ENCODE data around the gene GINS2. TPM values are rescaled to one million over a fixed set of nuclear protein-coding genes. Genes with fewer than 3 reads are reported as not detected.
A peak's percentile ranks its signal among the peaks of the same experiment; 100 is the strongest.

Gene GINS2
- total RNA-seq, 1 donor from 2014 or later = 1.1 TPM

DNA sequence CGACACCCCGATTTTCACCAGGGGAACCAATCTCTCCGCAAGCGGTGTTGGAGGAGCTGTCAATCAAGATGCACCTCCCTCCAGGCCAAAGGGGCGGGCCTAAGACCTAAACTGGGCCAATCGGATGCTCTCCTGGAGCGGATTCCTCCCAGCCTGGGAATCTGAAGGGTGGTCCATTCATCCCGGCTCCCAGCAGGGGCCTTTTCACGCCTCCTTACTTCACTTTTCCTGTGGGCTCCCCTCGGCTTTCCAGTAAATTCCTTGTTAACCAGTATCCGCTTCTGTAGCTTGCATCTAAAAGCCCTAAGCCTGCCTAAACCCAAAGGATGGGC, 45.1 kb upstream of the GINS2 start:
- TF ChIP-seq, protein P1, sequence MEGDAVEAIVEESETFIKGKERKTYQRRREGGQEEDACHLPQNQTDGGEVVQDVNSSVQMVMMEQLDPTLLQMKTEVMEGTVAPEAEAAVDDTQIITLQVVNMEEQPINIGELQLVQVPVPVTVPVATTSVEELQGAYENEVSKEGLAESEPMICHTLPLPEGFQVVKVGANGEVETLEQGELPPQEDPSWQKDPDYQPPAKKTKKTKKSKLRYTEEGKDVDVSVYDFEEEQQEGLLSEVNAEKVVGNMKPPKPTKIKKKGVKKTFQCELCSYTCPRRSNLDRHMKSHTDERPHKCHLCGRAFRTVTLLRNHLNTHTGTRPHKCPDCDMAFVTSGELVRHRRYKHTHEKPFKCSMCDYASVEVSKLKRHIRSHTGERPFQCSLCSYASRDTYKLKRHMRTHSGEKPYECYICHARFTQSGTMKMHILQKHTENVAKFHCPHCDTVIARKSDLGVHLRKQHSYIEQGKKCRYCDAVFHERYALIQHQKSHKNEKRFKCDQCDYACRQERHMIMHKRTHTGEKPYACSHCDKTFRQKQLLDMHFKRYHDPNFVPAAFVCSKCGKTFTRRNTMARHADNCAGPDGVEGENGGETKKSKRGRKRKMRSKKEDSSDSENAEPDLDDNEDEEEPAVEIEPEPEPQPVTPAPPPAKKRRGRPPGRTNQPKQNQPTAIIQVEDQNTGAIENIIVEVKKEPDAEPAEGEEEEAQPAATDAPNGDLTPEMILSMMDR (IDR thresholded peaks at IDR 0.05) = no peak
- no peaks in the 10 kb centered on the region for H3K36me3 ChIP-seq
- H3K27me3 ChIP-seq (ENCODE audit: low read depth) = no peaks in the 10 kb centered on the region
- no peak overlapping the region for H3K4me3 ChIP-seq
- peak; percentile 26 to 63 for ATAC-seq
- DNase-seq = no peak
- intact Hi-C loops (cut with DNase I) = no loop called here
- no peaks in the 10 kb centered on the region for H3K9me3 ChIP-seq
- H3K4me1 ChIP-seq = no peaks in the 10 kb centered on the region
- H3K27ac ChIP-seq = no peak overlapping the region

DNA sequence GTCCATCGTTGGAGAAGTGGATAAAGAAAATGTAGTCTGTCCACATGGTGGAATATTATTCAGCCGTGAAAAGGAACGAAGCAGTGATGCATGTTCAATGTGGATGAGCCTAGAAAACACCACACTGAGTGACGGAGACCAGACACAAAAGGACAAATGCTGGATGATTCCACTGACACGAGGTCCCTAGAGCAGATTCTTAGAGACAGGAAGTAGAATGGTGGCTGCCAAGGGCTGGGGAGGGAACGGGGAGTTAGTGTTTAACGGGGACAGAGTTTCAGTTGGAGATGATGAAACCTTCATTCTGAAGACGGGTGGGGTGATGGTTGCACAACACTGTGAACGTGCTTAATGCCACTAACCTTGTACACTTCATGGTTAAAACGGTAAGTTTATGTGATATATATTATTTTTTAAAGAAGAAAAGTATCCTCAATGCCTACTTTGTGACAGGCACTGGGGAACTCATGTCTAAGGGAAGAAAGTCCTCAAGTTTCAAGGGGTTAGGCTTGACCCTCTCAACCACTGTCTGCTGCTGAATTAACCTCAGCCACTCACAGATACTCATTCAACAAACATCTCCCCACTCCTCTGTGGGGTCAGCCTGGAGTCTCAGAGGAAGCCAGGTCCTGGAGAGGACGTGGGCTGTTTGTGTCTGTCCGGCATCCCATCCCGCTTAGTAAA, 44.5 kb upstream of the GINS2 start:
- intact Hi-C loops (cut with DNase I) = no loop called here
- Histone ChIP-seq H3K27me3 (ENCODE audit: low read depth) (no peaks in the 10 kb centered on the region), H3K4me1 (no peaks in the 10 kb centered on the region), H3K27ac (no peak overlapping the region), H3K36me3 (no peaks in the 10 kb centered on the region), H3K9me3 (no peaks in the 10 kb centered on the region), H3K4me3 (no peak overlapping the region)
- DNase-seq (no peak), ATAC-seq (peak; percentile 54 to 59)
- TF ChIP-seq, protein P1 (IDR thresholded peaks at IDR 0.05) = no peak

DNA sequence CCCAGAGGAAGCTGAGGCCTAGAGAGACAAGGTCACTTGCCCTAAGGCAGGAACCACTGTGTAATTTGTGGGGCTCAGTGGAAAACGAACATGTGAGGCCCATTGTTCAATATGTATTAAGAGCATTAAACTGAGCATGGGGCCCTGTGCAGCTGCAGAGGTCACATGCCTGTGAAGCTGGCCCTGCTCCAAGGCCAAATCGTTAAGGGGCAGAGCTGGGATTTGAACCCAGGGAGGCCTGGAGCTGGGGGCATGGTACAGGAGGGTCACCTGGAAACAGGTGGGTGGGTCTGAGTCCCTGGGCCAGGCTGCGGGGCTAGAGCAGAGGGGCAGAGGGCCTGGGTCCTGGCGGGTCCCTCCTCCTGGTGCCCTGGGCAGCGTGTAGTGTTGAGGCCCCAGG, 42.4 kb upstream of the GINS2 start:
- TF ChIP-seq, protein P1 (IDR thresholded peaks at IDR 0.05) = no peak
- intact Hi-C loops (cut with DNase I) = no loop called here
- Histone ChIP-seq H3K27ac (no peak overlapping the region), H3K4me3 (no peak overlapping the region), H3K36me3 (no peaks in the 10 kb centered on the region), H3K9me3 (no peaks in the 10 kb centered on the region), H3K27me3 (ENCODE audit: low read depth) (no peaks in the 10 kb centered on the region), H3K4me1 (no peaks in the 10 kb centered on the region)
- DNase-seq (no peak), ATAC-seq (no peak)

DNA sequence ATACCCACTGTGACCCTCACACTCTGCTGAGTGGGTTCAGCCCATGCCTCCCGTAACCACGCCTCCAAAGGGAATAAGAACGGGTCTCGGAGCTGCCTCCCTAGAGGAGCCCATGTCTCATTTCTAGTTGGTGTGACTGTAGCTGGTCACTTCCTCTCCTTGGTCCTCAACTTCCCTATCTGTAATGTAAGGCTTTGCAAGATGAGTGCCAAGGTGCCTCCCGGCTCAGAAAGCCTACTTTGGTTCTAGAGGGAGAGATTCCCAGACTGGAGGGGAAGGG, 41.4 kb upstream of the GINS2 start:
- peak; percentile 29 to 31 for ATAC-seq
- Histone ChIP-seq H3K4me1 (no peaks in the 10 kb centered on the region), H3K4me3 (no peak overlapping the region), H3K9me3 (no peaks in the 10 kb centered on the region), H3K27ac (no peak overlapping the region), H3K27me3 (ENCODE audit: low read depth) (no peaks in the 10 kb centered on the region), H3K36me3 (no peaks in the 10 kb centered on the region)
- TF ChIP-seq, protein P1 (IDR thresholded peaks at IDR 0.05) = no peak
- intact Hi-C loops (cut with DNase I) = no loop called here
- no peak for DNase-seq

DNA sequence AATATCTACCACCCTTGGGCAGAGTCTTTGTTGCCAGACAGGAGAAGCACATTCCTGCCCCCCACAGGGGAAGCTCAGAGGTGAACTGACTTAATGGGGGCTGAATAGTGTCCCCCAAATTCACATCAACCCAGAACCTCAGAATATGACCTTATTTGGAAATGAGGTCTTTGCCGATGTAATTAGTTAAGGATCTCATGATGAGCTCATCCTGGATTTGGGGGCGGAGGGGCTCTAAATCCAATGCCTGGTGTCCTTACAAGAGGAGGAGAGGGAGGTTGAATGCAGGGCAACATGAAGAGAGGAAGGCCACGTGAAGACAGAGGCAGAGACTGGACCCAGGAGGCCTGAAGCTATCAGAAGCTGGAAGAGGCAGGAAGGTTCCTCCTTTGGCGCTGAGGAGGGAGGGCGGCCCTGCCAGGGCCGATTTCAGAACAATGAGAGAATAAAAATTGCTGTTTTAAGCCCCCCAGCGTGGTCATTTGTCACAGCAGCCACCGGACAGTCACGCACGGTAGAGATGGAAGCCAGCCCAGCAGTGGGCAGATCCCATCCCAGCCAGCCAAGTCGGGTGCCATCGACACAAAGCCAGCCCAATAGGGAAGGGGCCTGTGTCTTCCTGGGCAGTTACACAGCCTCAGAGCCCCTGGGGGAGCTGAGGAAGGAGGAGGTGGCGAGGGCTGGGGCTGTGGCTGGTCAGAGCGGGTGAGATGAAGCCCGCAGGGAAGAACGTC, 40.9 kb upstream of the GINS2 start:
- no peaks in the 10 kb centered on the region for H3K27me3 ChIP-seq (ENCODE audit: low read depth)
- no peaks in the 10 kb centered on the region for H3K9me3 ChIP-seq
- H3K4me3 ChIP-seq = no peak overlapping the region
- TF ChIP-seq, protein P1 (IDR thresholded peaks at IDR 0.05) = no peak
- no peaks in the 10 kb centered on the region for H3K36me3 ChIP-seq
- intact Hi-C loops (cut with DNase I) = no loop called here
- no peaks in the 10 kb centered on the region for H3K4me1 ChIP-seq
- ATAC-seq (no peak), DNase-seq (no peak)
- no peak overlapping the region for H3K27ac ChIP-seq

All from lower lobe of right lung (tissue), 2 donors.